Right lobe of liver (tissue), 6 donors: ENCODE measurements around the gene ACRBP. TPM values are rescaled to one million over a fixed set of nuclear protein-coding genes. Genes with fewer than 3 reads are reported as not detected.
A peak's percentile ranks its signal among the peaks of the same experiment; 100 is the strongest.

ENCODE experiments used
- ATAC-seq, 4 donors: fragments of 200-7000 bp; cut with Tn5 transposase; one replicate each; pipeline ENCODE4 v1.9.1; 2020; ENCODE audit warnings: mild to moderate bottlenecking in 4 of 4, moderate library complexity in 4 of 4
- DNase-seq, 3 donors: peaks; one replicate each; pipeline ENCODE4 v3.0.0-alpha.2; 2020
- H3K27ac ChIP-seq, 3 donors: fragments of 200-600 bp; one replicate each; pipeline ENCODE4 v1.8.0; 2022
- H3K27me3 ChIP-seq, 2 donors: fragments of 200-600 bp; one replicate each; pipeline ENCODE4 v1.8.0; 2022
- H3K36me3 ChIP-seq, 4 donors: fragments of 200-600 bp; sonication (generic) in 1 of 4; one replicate each; pipeline versions ENCODE4 v1.5.1 to v1.8.0; 2017 to 2022; ENCODE audit warnings: control low read depth in 1 of 4
- H3K4me1 ChIP-seq, 4 donors: fragments of 200-600 bp; sonication (generic) in 1 of 4; one replicate each; pipeline versions ENCODE4 v1.5.1 to v1.8.0; 2017 to 2022; ENCODE audit warnings: control low read depth in 1 of 4
- H3K4me3 ChIP-seq, 3 donors: fragments of 200-600 bp; one replicate each; pipeline ENCODE4 v1.8.0; 2022
- H3K9me3 ChIP-seq, 4 donors: fragments of 200-600 bp; sonication (generic) in 1 of 4; one replicate each; pipeline versions ENCODE4 v1.5.1 to v1.8.0; 2017 to 2022; ENCODE audit warnings: control low read depth in 1 of 4
- POLR2A ChIP-seq: fragments of 450-650 bp; IDR thresholded peaks from one replicate; pipeline ENCODE4 v1.6.1; 2017; ENCODE audit warnings: antibody characterized with exemption, mild to moderate bottlenecking
- WGBS: methylation state at CpG from one replicate; pipeline ENCODE4 v1.1.6; 2018; ENCODE audit warnings: low coverage, low lambda C conversion rate; ENCODE audit not compliant: insufficient coverage; ENCODE audit errors: missing lambda C conversion rate; 5-methylcytosine and 5-hydroxymethylcytosine counted together
- intact Hi-C, 2 donors: fragments of 100-400 bp; cut with DNase I; formaldehyde crosslinking; loops; one replicate each; pipeline versions ENCODE4 v1.11.2 to v1.14.1; 2022
- total RNA-seq, 6 experiments: library from RNA; depleted of rRNA in 2 of 6; stranded (reverse); fragments of >200 nt in 2 of 6; fragmentation: NEBNext Ultra II Directional in 3 of 6; extraction: Animal tissue kit (Norgen Biotek cat#: 25700) in 3 of 6; gene quantifications; one replicate each; pipeline versions ENCODE4 v1.1.0 to v1.2.4, GENCODE V29; 2016 to 2023
- TF ChIP-seq, protein P1 (sequence below), 4 donors: fragments of 200-600 bp in 3 of 4; fragments of 450-650 bp in 1 of 4; IDR thresholded peaks; one replicate each; pipeline versions ENCODE4 v1.5.1 to v1.8.0; 2016 to 2022; ENCODE audit warnings: antibody characterized with exemption in 4 of 4, mild to moderate bottlenecking in 2 of 4
- donor health status: DM: no; HTN: yes; CAD: no.
- donor health status: DM: no; HTN: no; CAD: no.
- donor health status: DM: no; HTN: no; CAD: no.
- donor health status: DM: no; HTN: yes; CAD: no.
- donor health status: DM: no; HTN: yes; CAD: no.

The ACRBP gene
- total RNA-seq, 6 experiments from 2014 or later, result 0.95 to 3.3 (median 1.7) TPM; not detected in 1

DNA sequence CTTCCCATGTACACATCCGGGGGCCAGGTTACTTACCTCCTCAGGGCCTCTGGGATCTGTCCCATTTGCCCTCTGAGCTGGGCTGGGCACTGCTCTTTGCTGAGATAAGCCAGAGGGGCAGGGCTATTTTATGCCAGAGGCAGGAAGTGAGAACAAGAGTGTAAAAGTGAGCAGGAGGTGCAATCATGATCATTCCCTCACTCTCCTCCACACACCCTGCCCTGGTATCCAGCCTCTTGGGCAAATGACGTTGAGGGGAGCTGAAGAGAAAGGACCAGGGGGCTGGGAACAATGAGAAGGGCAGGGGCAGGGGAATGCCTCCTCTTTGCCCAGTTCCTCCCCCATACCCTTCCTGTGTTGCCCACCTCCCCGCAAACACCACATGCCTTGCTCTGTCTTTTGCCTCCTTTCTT, 15.7 kb downstream of the ACRBP start:
- Histone ChIP-seq H3K36me3 (no peaks in the 10 kb centered on the region), H3K27me3 (no peaks in the 10 kb centered on the region), H3K27ac (peak overlapping the region in 2 of 3 donors; percentile 13 to 37), H3K4me3 (no peak overlapping the region), H3K9me3 (no peaks in the 10 kb centered on the region), H3K4me1 (no peaks in the 10 kb centered on the region)
- ATAC-seq (peak; percentile 16 to 45 (median 20)), DNase-seq (no peak)
- TF ChIP-seq, protein P1, sequence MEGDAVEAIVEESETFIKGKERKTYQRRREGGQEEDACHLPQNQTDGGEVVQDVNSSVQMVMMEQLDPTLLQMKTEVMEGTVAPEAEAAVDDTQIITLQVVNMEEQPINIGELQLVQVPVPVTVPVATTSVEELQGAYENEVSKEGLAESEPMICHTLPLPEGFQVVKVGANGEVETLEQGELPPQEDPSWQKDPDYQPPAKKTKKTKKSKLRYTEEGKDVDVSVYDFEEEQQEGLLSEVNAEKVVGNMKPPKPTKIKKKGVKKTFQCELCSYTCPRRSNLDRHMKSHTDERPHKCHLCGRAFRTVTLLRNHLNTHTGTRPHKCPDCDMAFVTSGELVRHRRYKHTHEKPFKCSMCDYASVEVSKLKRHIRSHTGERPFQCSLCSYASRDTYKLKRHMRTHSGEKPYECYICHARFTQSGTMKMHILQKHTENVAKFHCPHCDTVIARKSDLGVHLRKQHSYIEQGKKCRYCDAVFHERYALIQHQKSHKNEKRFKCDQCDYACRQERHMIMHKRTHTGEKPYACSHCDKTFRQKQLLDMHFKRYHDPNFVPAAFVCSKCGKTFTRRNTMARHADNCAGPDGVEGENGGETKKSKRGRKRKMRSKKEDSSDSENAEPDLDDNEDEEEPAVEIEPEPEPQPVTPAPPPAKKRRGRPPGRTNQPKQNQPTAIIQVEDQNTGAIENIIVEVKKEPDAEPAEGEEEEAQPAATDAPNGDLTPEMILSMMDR (IDR thresholded peaks at IDR 0.05), result no peak
- TF ChIP-seq POLR2A, result no peak
- intact Hi-C loops, result no loop called here
- WGBS, result 49% methylated on average over 3 of the region's 3 CpGs

DNA sequence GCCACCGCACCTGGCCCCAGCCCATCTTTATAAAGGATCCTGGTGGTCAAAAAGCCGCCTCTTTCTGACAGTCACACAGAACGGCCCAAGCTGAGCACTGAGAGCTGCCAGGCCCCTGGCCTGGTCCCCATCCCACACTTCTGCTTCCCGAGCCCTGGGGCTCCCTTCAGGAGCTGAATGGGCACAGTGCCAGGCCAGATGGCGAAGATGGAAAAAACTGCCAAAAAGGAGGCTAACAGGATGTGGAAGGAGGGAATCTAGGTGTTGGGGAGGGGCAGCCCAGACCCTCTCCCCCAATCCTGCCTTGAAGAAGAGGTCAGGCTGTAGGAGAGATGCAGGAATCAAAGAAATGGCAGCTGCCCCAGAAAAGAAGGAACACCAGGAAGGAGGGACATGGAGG, 16.5 kb downstream of the ACRBP start:
- Histone ChIP-seq H3K4me1 (no peaks in the 10 kb centered on the region), H3K9me3 (no peaks in the 10 kb centered on the region), H3K27ac (no peak overlapping the region), H3K27me3 (no peaks in the 10 kb centered on the region), H3K36me3 (no peaks in the 10 kb centered on the region), H3K4me3 (no peak overlapping the region)
- 51% methylated on average over 3 of the region's 5 CpGs for WGBS
- intact Hi-C loops, result no loop called here
- TF ChIP-seq, protein P1 (IDR thresholded peaks at IDR 0.05), result no peak
- TF ChIP-seq POLR2A, result no peak
- no peak for DNase-seq
- no peak for ATAC-seq

DNA sequence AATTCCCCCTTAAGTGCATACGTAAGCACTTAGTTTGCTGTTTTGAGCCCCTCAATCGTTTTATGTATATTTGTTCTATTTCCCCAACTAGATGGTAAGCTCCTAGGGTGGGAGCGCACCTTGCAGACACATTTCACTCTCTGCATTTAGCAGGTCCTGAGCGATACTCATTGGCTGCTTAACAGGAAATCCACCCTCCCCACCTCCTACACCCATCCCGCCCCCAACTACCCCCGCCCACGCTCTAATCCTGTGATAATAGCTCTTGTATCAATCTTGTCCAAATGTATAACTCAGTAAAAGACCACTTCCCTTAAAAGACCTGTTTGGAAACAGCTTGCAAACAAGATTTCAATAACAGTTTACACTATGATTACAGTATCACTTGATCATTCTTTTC, 19.6 kb downstream of the ACRBP start:
- Histone ChIP-seq H3K27ac (no peak overlapping the region), H3K9me3 (no peaks in the 10 kb centered on the region), H3K4me1 (no peaks in the 10 kb centered on the region), H3K36me3 (no peaks in the 10 kb centered on the region), H3K27me3 (no peaks in the 10 kb centered on the region), H3K4me3 (no peak overlapping the region)
- DNase-seq, result no peak
- WGBS, result 24% methylated on average over 6 of the region's 7 CpGs
- intact Hi-C loops, result loop anchor here (10.0 kb wide), 2 partner anchors 67 to 207 kb away; no protein-coding TSS in a partner anchor
- no peak for ATAC-seq
- TF ChIP-seq, protein P1 (IDR thresholded peaks at IDR 0.05), result no peak
- no peak for TF ChIP-seq POLR2A

DNA sequence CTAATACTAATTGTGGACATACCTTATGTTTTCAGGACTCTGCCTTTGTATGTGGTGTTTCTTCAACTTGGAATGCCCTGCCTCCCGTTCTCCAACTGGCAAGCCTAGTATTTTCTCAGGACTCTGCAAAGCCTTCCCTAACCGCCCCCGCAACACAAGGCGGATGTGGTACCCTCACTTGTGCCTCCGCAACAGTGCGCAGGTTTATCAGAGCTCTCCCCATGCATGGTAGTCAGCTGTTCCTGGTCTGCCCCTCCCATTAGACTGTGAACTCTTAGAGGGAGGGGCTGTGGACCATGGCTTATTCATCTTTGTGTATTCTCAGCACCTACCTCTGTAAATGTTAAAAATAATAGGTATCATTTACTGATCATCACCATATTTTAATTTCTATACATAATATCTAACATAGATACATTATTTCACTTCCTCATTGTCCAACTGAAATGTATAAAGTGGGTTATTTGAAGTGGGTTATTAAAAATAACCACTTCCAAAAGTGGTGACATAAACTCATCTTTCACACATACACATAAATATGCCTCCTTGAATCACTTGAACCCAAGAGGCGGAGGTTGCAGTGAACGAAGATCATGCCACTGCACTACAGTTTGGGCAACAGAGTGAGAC, 20.5 kb downstream of the ACRBP start:
- ATAC-seq (no peak), DNase-seq (no peak)
- TF ChIP-seq, protein P1 (IDR thresholded peaks at IDR 0.05), result no peak
- no peak for TF ChIP-seq POLR2A
- intact Hi-C loops, result loop anchor here (10.0 kb wide), 2 partner anchors 68 to 208 kb away; no protein-coding TSS in a partner anchor
- no peak overlapping the region for H3K4me3 ChIP-seq
- H3K9me3 ChIP-seq, result no peaks in the 10 kb centered on the region
- WGBS, result 72% methylated on average over 8 of the region's 8 CpGs
- H3K27ac ChIP-seq, result no peak overlapping the region
- no peaks in the 10 kb centered on the region for H3K4me1 ChIP-seq
- no peaks in the 10 kb centered on the region for H3K27me3 ChIP-seq
- no peaks in the 10 kb centered on the region for H3K36me3 ChIP-seq
